Activated CD4-positive, alpha-beta memory T cell treated with anti-CD3 and anti-CD28 coated beads, Interleukin-2, amount 10 ng/mL, durations not matched to agents 7 days and 5 days (primary cell): ENCODE data around the gene POLDIP2. TPM values are rescaled to one million over a fixed set of nuclear protein-coding genes. Genes with fewer than 3 reads are reported as not detected.

Experiments
- CTCF ChIA-PET: fragments of 350-600 bp; sonication (Branson Sonifier 250); formaldehyde crosslinking; loops from one replicate; lab custom pipeline; 2021; ENCODE audit warnings: antibody characterized with exemption, inconsistent platforms; lab: Charles Lee
- POLR2A ChIA-PET: fragments of 350-600 bp; sonication (Branson Sonifier 250); formaldehyde crosslinking; loops from one replicate; lab custom pipeline; 2021; ENCODE audit warnings: antibody characterized with exemption; lab: Charles Lee
- DNase-seq: peaks from one replicate; pipeline ENCODE4 v3.0.0-alpha.2; 2020
- H3K27ac Mint-ChIP-seq: one replicate; pipeline ENCODE4 v1.8.0; 2021; ENCODE audit warnings: mild to moderate bottlenecking, mixed read lengths
- H3K27me3 Mint-ChIP-seq: one replicate; pipeline ENCODE4 v1.8.0; 2021; ENCODE audit warnings: mixed read lengths
- H3K36me3 Mint-ChIP-seq: one replicate; pipeline ENCODE4 v1.8.0; 2021; ENCODE audit warnings: low read depth, mixed read lengths
- H3K4me1 Mint-ChIP-seq: one replicate; pipeline ENCODE4 v1.8.0; 2021; ENCODE audit warnings: mixed read lengths
- H3K4me3 Mint-ChIP-seq: one replicate; pipeline ENCODE4 v1.8.0; 2021; ENCODE audit warnings: mild to moderate bottlenecking, mixed read lengths
- H3K9me3 Mint-ChIP-seq: one replicate; pipeline ENCODE4 v1.8.0; 2021; ENCODE audit warnings: mixed read lengths
- total RNA-seq, 2 experiments: library from RNA; stranded (reverse); gene quantifications; one replicate each; pipeline ENCODE4 v1.2.3, GENCODE V29; 2021

Gene POLDIP2
- total RNA-seq, 2 experiments from 2014 or later, result 54.3 to 56.2 TPM

DNA sequence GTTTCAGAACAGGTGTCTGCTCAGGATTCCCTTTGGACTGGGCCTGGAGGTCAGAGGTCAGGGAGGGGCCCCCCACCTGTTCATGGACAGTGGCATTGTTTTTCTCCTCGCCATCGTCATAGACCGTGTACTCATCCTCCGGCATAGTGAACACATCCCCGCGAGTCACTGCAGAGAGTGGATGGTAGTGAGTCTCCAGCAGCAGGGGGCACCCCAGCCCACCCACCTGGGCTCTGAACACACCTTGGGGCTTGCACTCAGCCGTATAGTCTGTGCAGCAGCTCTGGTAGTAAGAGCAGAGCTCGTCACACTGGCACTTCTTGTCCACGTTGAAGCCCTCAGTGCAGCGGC lies 12.3 kb upstream of the POLDIP2 start:
- no peak overlapping the region for H3K4me3 Mint-ChIP-seq
- H3K27me3 Mint-ChIP-seq, result no peaks in the 10 kb centered on the region
- H3K9me3 Mint-ChIP-seq, result no peaks in the 10 kb centered on the region
- ChIA-PET POLR2A (interaction anchor here (2.8 to 7.6 kb wide), 3 partner anchors 11 to 34 kb away, joined by 18 to 80 read pairs (median 43); partner anchors contain the start of genes IFT20, POLDIP2 and TNFAIP1), CTCF (interaction anchor here (1.7 kb wide), 1 partner anchor 12 kb away, joined by 7 read pairs; the partner anchor contains the start of gene POLDIP2)
- no peak overlapping the region for H3K27ac Mint-ChIP-seq
- peaks cover 21% of the 10 kb centered on the region for H3K4me1 Mint-ChIP-seq
- no peak for DNase-seq
- no peaks in the 10 kb centered on the region for H3K36me3 Mint-ChIP-seq

DNA sequence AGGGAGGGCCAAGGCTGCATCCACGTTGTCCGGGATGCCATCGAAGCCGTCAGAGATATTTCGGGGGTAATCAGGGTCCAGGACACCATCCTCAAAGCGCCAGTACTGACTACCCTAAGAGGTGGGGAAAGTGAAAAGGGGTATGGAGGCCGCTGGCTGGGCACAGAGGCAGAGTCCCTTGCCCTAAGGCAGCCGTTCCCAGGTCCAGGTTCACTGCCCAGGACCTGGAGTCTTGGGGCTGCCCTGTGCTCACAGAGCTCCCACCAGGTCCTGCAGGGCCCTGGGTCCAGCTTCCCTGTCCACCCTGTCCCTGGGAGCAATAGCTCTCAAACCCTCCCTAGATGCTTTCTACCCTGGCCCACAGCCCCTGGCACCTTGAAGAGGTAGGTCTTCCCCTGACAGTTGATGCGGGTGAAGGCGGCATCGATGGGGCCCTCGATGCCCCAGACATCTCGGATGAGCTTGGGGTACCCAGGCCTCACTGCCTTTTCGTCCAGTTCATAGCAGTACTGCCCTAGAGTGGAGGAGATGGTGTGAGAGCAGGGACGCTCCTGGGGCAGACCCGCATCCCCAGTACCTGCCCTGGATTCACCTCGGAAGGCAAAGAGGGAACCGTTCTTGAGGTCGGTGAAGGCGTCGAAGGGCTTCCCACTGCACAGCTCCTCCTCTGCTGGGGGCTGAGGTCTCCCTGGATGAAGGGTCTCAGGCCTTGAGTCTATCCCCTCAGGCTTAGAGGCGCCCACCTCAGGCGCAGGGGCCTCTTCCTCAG lies 11.8 kb upstream of the POLDIP2 start:
- H3K27ac Mint-ChIP-seq, result no peak overlapping the region
- CTCF ChIA-PET, result interaction anchor here (1.7 kb wide), 1 partner anchor 12 kb away, joined by 7 read pairs; the partner anchor contains the start of gene POLDIP2
- H3K27me3 Mint-ChIP-seq, result no peaks in the 10 kb centered on the region
- POLR2A ChIA-PET, result interaction anchor here (0.9 to 7.6 kb wide), 4 partner anchors 11 to 34 kb away, joined by 3 to 80 read pairs (median 24); partner anchors contain the start of genes IFT20, POLDIP2 and TNFAIP1
- H3K4me3 Mint-ChIP-seq, result no peak overlapping the region
- H3K9me3 Mint-ChIP-seq, result no peaks in the 10 kb centered on the region
- H3K4me1 Mint-ChIP-seq, result peaks cover 21% of the 10 kb centered on the region
- H3K36me3 Mint-ChIP-seq, result no peaks in the 10 kb centered on the region
- no peak for DNase-seq

DNA sequence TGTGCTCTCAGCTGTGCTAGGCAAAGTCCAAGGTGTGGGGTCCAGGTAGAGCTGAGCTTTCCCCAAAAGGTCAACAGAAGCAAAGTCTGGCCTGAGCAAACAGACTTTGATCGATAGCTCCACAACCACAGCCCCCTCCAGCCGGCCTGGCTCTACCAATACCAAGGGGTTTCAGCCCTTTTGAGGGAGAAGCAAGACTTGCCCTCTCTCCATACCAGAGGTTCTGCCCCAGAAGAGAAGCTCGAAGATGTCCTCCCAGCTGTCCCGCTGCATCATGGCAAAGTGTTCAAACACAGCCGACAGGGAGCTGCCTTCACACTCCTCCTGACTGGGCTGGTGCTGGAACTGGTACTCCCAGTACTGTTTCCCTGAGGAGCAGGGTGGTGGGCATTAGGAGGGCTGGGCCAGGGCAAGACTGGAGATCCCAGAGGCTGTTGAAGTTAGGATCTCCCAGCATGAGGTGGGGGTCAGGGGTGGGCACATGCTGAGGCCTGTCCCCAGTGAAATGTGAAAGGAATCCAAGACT lies 11.0 kb upstream of the POLDIP2 start:
- H3K4me1 Mint-ChIP-seq, result peaks cover 17% of the 10 kb centered on the region
- CTCF ChIA-PET, result interaction anchor here (0.7 kb wide), 1 partner anchor 48 kb away, joined by 4 read pairs; no protein-coding TSS in a partner anchor
- H3K27ac Mint-ChIP-seq, result no peak overlapping the region
- POLR2A ChIA-PET, result interaction anchor here (0.9 to 7.6 kb wide), 4 partner anchors 10 to 33 kb away, joined by 3 to 80 read pairs (median 24); partner anchors contain the start of genes IFT20, POLDIP2 and TNFAIP1
- H3K27me3 Mint-ChIP-seq, result no peaks in the 10 kb centered on the region
- H3K36me3 Mint-ChIP-seq, result no peaks in the 10 kb centered on the region
- no peaks in the 10 kb centered on the region for H3K9me3 Mint-ChIP-seq
- DNase-seq, result no peak
- no peak overlapping the region for H3K4me3 Mint-ChIP-seq

DNA sequence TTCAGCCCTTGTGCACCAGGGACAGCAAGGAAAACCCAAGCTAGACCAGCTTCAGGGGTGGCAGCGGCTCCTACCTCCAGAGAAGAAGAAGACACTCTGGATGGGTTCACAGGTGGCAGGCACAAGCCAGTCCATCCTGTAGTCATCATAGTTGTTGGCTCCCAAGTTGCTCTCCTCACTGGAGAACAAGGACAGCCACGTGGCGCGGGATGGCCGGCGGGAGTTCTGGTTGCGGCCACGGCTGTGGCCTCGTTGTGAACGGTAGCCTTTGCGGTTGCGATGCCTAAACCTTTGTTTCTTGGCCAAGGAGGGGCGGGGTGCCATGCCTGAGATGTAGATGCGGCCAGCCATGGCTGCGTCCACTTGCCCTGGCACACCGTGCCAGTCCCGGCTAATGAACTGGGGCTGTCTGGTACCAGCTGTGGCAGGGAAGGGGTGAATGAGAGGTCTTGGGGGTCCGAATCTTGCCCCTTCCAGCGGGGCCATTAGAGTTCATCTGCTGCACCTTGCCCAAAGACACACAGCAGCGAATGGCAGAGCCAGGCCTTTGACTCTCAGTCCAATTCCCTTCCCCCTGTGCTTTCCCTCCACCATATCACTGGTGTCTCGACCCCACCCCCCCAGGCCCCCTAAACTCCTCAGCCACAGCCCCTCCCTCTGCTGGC lies 10.4 kb upstream of the POLDIP2 start:
- Mint-ChIP-seq H3K27me3 (no peaks in the 10 kb centered on the region), H3K27ac (no peak overlapping the region), H3K4me3 (no peak overlapping the region), H3K36me3 (no peaks in the 10 kb centered on the region), H3K4me1 (peaks cover 11% of the 10 kb centered on the region), H3K9me3 (no peaks in the 10 kb centered on the region)
- no peak for DNase-seq
- ChIA-PET CTCF (interaction anchor here (0.7 to 1.9 kb wide), 2 partner anchors 9 to 49 kb away, joined by 4 to 7 read pairs; no protein-coding TSS in a partner anchor), POLR2A (interaction anchor here (1.2 to 7.6 kb wide), 3 partner anchors 10 to 32 kb away, joined by 3 to 80 read pairs (median 6); partner anchors contain the start of genes IFT20, POLDIP2 and TNFAIP1)

DNA sequence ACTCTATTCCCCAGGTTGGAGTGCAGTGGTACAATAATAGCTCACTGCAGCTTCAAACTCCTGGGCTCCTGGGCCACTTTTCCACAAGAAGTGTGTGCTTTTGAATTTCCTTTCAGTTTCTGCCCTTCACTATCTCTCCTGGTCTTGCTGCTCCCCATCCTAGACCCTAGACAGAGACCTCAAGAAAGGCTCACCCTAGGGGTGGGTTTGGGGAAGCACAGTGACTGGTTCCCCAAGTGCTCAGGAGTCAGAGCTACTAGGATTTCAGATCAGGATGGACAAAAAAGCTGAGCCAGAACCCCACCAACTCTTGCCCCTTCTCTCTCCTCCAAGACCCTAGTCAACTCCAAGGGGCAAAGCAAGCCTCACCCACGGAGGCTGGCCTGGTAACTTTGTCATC lies 9.3 kb upstream of the POLDIP2 start:
- H3K36me3 Mint-ChIP-seq, result peaks cover 3% of the 10 kb centered on the region
- H3K27me3 Mint-ChIP-seq, result no peaks in the 10 kb centered on the region
- H3K4me3 Mint-ChIP-seq, result no peak overlapping the region
- ChIA-PET CTCF (interaction anchor here (1.9 kb wide), 1 partner anchor 8 kb away, joined by 7 read pairs; no protein-coding TSS in a partner anchor), POLR2A (interaction anchor here (1.2 to 7.6 kb wide), 3 partner anchors 8 to 31 kb away, joined by 3 to 80 read pairs (median 6); partner anchors contain the start of genes IFT20, POLDIP2 and TNFAIP1)
- H3K9me3 Mint-ChIP-seq, result no peaks in the 10 kb centered on the region
- DNase-seq, result no peak
- H3K4me1 Mint-ChIP-seq, result peaks cover 5% of the 10 kb centered on the region
- no peak overlapping the region for H3K27ac Mint-ChIP-seq

DNA sequence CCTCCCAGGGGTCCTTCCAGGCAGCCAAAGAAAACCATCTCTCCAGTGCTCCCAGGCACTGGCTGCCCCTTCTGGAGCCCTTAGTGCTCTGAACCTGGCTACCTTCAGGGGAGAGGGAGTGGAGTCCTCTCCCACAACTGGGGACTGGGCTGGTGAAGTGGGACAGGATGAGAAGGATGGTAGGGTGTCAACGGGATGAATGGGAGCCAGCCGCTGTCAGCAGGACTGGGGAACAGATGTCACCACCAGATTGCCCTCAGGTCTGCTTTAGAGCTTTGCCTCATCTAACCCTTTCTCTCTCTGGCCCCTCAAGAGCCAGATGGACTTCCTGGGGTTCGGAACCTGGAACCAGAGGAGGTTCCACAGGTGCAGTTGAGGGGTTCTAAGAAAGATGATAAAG lies 8.2 kb upstream of the POLDIP2 start:
- no peaks in the 10 kb centered on the region for H3K4me1 Mint-ChIP-seq
- no peaks in the 10 kb centered on the region for H3K9me3 Mint-ChIP-seq
- ChIA-PET POLR2A (no interaction called here), CTCF (no interaction called here)
- H3K36me3 Mint-ChIP-seq, result peaks cover 12% of the 10 kb centered on the region
- no peaks in the 10 kb centered on the region for H3K27me3 Mint-ChIP-seq
- no peak overlapping the region for H3K4me3 Mint-ChIP-seq
- H3K27ac Mint-ChIP-seq, result no peak overlapping the region
- DNase-seq, result no peak

DNA sequence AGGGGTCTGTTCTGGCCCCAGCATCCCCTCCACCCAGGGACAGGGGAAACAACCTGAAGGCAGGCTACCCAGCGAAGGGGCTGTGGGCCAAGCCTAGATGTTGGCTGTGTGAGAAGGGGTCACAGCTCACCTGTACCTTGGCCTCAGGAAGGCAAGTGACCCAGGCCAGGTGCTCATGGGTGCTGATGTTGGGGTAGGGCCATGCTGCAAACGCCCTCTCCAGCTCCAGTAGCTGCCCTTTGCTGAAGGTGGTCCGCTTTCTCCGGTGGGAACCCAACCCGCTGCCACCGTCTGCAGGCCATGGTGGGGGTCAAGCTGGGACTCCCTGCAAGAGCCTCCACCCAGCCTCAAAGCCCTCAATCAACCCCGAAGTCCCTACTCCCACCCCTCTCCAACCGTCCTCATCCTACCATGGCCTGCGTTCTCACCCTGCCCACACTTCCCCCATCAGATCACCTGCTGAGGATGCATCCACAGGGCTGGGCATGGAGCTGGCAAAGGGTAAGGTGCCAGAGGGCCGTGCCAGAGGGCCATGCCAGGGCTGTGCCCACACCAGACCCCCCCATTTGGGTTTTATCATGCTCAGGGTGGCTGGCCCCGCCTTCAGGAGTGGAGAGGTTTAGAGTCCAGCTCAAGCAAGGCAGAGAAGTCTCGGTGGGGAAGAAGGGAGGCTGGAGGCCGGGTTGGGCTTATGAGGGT lies 7.5 kb upstream of the POLDIP2 start, which contains the start of gene SEBOX:
Gene SEBOX, minus strand, starts transcription at position 535 of the 699 bp plus-strand sequence. Its CDS starts 48 bp downstream, at position 487.
- peaks cover 17% of the 10 kb centered on the region for H3K36me3 Mint-ChIP-seq
- ChIA-PET POLR2A (interaction anchor here (1.1 kb wide), 1 partner anchor 29 kb away, joined by 6 read pairs; the partner anchor contains the start of genes IFT20 and TNFAIP1), CTCF (no interaction called here)
- H3K27ac Mint-ChIP-seq, result no peak within 1 kb of the TSS
- H3K27me3 Mint-ChIP-seq, result no peaks in the 10 kb centered on the region
- DNase-seq, result no peak
- H3K9me3 Mint-ChIP-seq, result no peaks in the 10 kb centered on the region
- no peak within 1 kb of the TSS for H3K4me3 Mint-ChIP-seq
- no peaks in the 10 kb centered on the region for H3K4me1 Mint-ChIP-seq

DNA sequence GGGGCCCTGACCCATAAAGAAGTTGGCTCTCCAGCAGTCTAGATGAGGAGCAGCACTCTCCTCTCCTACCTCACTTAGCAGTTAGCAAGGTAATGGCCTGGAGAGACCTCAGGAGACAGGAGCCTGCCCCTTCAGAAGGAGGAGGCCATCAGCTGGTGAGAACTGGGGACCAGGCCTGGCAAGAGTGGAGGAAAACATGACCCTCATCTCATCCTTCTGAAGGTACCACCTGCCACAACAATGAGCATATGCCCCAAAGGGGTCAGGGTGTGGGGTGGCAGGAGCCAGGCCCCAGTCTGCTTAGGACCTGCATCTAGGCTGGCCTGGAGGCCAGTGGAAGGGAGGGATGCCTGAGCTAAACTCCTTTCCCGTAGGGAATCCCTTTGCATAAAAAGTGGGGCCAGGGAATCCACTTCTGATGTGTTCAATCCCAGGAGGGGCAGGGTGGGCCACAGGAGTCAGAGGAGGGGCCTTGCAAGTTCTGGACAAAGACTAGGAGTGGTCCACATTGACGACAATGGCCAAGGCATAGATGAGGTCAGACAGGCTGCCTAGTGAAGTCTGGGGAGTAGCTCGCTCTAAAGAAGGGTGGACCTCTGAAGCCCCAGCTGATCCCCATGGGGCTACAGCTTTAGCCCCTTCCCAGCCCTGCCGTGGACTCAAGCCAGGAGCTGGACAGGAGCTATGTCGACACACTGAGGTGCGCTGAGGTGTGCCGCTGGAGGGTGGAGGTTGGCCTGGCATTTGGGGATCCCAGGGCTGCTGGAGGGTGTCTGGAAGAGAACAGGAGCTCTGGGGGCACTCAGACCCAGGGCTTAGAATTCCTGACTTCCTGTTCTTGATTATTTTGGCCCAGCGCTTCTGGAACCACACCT lies 6.7 kb upstream of the POLDIP2 start:
- Mint-ChIP-seq H3K36me3 (peaks cover 22% of the 10 kb centered on the region), H3K9me3 (no peaks in the 10 kb centered on the region), H3K27ac (no peak overlapping the region), H3K27me3 (no peaks in the 10 kb centered on the region), H3K4me1 (peaks cover 4% of the 10 kb centered on the region), H3K4me3 (no peak overlapping the region)
- DNase-seq, result no peak
- POLR2A ChIA-PET, result interaction anchor here (1.0 to 1.1 kb wide), 2 partner anchors 17 to 28 kb away, joined by 4 to 6 read pairs; partner anchors contain the start of genes IFT20 and TNFAIP1
- CTCF ChIA-PET, result no interaction called here

DNA sequence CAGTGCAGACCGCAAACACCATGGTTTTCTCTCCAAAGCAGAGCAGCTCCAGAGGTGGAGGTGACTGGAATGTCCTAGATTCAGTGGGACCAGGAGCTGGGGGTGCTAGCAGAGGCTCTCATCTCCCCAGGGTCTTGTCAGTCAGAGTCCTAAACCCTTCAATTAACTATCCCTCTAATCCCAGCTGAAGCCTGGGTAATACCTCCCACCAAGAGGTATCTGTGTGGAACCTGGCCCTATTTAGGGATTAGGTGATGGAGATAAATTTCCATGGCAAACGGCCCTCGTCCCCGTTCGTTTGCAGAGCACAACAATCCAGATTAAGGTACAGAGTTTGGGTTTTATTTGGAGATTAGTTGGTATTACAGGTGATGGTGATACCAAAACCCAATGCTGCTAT lies 5.9 kb upstream of the POLDIP2 start:
- Mint-ChIP-seq H3K36me3 (peaks cover 22% of the 10 kb centered on the region), H3K27me3 (no peaks in the 10 kb centered on the region), H3K4me3 (no peak overlapping the region), H3K4me1 (peaks cover 12% of the 10 kb centered on the region), H3K9me3 (no peaks in the 10 kb centered on the region), H3K27ac (no peak overlapping the region)
- ChIA-PET POLR2A (interaction anchor here (1.0 kb wide), 1 partner anchor 18 kb away, joined by 4 read pairs; no protein-coding TSS in a partner anchor), CTCF (no interaction called here)
- DNase-seq, result no peak

DNA sequence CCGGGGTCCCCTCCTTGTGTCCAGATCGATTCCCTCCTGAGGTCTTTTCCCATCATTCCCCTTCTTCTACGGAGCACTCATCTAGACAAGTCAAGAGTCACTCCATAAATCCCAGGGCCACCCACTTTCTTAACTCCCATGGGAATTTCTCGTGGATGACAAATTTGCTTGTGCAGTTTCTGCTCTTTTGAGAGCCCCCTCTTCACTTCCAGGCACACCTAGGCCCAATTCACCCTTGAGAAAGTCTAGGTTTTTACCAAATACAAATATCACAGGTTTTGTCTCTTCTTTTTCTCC lies 522 bp upstream of the POLDIP2 start:
- POLR2A ChIA-PET, result interaction anchor here (0.7 to 6.1 kb wide), 17 partner anchors 10 to 317 kb away, joined by 3 to 91 read pairs (median 6); partner anchors contain the start of genes BLTP2, IFT20, SARM1 and SPAG5
- no peak for DNase-seq
- Mint-ChIP-seq H3K36me3 (peaks cover 38% of the 10 kb centered on the region), H3K27me3 (no peaks in the 10 kb centered on the region), H3K4me3 (peak overlapping the region; percentile 95), H3K4me1 (peaks cover 38% of the 10 kb centered on the region), H3K9me3 (no peaks in the 10 kb centered on the region), H3K27ac (peak overlapping the region; percentile 86)
- CTCF ChIA-PET, result interaction anchor here (0.7 to 4.3 kb wide), 8 partner anchors 9 to 182 kb away, joined by 3 to 36 read pairs (median 3); partner anchors contain the start of genes IFT20, TNFAIP1 and VTN

DNA sequence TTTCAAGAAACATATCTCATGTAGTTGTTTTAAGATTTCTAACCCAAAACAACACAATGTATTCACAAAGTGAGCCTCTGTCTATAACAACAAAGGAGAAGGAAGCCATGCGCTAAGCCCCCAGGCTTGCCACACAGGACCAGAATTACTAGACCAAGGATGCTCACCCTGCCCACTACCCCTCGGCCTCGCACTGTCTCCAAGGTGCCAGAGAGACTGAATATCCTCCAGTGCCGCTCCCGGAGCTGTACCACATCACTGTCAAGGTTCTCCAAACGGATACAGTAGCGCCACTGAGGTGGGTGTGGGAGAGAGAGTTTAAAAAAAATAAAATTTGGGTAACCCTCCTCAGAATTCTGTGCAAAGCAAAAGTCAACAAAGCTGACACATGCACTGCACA lies 7.1 kb downstream of the POLDIP2 start:
- no peaks in the 10 kb centered on the region for H3K27me3 Mint-ChIP-seq
- no peak overlapping the region for H3K27ac Mint-ChIP-seq
- H3K9me3 Mint-ChIP-seq, result no peaks in the 10 kb centered on the region
- H3K4me3 Mint-ChIP-seq, result no peak overlapping the region
- H3K4me1 Mint-ChIP-seq, result peaks cover 5% of the 10 kb centered on the region
- no peak for DNase-seq
- POLR2A ChIA-PET, result interaction anchor here (2.7 kb wide), 1 partner anchor 15 kb away, joined by 11 read pairs; the partner anchor contains the start of genes IFT20 and TNFAIP1
- peaks cover 65% of the 10 kb centered on the region for H3K36me3 Mint-ChIP-seq
- CTCF ChIA-PET, result no interaction called here
